ENCODE measurements around the gene HS3ST5.
"Not testable (repeated sequence)": the region's sequence is repeated elsewhere in the genome, so short reads cannot be mapped to it uniquely, and the experiment has no call there.

The HS3ST5 gene

DNA sequence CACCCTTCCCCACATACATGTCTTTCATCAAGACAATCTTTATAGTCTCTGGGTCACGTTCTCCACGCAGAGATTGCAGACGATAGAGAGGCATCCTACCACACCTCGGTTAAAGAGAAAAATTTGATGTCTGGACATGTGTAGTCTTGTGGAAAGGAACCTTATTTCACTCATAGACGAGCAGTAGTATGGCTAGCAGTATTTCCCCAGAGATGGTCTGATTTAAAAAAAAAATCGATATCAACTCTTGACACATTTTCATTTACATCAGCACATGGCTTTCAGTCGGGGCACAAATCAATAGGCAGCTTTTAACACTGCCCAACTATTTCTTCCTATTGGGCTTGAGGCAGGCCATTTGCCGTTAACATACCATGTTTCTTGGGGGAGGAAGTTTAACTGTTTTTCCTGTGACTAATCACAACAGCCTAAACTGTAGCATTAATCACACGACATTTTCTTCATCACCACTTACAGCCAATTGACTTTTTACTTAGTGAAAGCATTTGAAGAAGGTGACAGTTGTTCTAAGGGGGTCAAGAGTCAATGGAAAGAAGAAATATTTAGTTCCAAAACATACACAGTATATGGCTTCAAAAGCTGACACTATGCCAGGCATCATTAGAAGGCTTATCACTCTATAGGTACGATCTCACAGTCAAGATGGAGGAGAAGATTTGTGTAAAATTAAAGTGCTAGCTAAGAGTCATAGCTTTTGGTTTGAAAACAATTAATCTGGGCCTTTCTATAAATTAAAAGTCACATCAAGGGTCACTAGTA is 242.4 kb downstream of the HS3ST5 start:
- no peak for DNase-seq (ENCODE audit: low spot score)
- FAIRE-seq: no peak

DNA sequence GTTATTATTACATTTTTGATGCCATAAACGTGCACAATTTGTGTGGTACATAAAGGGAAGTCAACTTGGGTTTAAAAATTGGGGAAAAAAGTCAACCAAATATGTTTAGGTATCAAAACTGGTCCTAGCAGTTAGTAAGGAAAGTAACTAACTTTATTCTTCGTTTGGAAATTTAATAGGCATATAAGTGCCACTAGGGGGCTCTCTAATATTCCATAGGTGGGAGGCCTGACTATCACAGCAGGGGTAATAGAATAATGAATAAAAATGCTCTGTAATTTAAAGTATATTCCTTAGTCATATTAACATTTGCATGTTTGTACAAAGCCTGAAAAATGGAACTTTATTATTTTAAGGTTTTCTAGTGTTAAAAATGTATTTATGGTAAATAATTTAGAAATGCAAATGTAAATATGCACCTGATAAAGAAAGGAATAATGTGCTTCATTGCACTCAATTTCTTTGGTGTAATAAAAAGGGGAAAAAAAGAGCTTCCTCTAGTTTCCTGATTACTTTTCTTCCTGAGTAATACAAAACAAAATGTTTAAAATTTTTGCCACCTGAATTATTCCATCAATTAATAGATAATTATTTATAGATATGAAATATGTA is 246.2 kb downstream of the HS3ST5 start:
- FAIRE-seq: peak; percentile 69

DNA sequence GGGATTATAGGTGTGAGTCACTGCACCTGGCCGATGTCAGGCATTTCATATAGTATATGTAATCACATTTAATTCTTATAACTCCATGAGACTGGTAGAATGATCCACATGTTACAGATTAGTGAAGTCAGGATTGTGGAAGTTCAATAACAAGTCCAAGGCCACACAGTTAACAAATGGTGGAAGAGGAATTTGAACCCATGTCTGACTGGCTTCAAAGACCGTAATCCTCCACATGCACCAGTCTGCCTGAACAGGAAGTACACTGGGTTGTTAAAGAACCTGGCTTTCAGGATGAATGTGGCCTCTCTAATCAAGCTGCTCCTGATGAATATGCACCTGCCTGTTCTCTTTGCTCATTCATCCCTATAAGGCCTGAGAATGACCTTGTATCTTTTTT is 249.9 kb downstream of the HS3ST5 start:
- FAIRE-seq (no peak), DNase-seq (ENCODE audit: low spot score) (no peak)

More for the DNA sequence above, 246.2 kb downstream of the HS3ST5 start:
- peak; percentile 44 for DNase-seq (ENCODE audit: low spot score)

- no peak for DNase-seq (ENCODE audit: low spot score)
- FAIRE-seq: no peak
Observed at GRCh38 chr6:114090626-114091025, 252.2 kb downstream of the HS3ST5 start.

GRCh38 chr6:114087496-114087895 is 255.3 kb downstream of the HS3ST5 start:
- FAIRE-seq (no peak), DNase-seq (ENCODE audit: low spot score) (no peak)

GRCh38 chr6:114085211-114085610 is 257.6 kb downstream of the HS3ST5 start:
- FAIRE-seq: no peak

DNA sequence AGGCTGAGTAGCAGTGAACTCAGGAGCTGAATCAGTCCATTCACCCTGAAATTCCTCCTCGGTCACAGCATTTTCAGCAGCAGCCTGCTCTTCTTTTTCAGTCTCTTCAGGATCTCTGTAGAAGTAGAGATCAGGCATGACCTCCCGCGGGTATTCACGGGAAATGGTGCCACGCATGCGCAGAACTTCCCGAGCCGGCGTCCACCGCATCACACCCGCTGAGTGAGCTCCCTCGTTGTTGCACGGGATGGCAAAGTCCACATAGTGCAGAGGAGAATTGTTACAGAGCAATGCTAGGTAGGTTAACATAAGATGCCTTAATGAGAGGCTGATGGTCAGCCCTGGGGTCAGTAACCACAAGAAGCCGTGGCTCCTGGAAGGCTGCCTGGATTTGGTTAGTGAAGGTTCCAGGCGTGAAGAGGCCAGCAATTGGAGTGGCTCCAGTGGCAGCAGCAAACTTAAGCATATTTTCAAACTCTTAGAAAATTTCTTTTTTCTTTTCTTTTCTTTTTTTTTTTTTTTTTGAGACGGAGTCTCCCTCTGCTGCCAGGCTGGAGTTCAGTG is 258.4 kb downstream of the HS3ST5 start:
- DNase-seq (ENCODE audit: low spot score) (no peak), FAIRE-seq (no peak)

More at GRCh38 chr6:114085211-114085610, 257.6 kb downstream of the HS3ST5 start:
- DNase-seq (ENCODE audit: low spot score): no peak

DNA sequence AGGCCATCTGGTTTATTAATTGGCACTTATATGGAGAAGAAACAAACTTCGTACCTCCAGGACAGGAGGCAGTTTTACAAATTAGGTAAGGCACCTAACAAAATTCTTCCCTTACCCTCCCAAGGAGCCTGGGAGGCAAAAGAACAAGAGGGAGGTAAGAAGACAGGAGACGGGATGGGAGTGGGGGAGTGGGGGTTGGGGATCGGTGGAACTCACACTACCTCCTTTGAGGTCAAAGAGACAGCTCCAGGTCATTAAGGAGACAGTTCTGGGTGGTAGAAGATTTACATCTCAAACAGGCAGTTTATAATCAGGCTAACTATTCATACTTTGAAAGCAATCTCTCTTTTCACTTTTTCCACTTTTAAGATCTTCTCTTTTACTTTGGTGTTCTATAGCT is 259.6 kb downstream of the HS3ST5 start:
- no peak for FAIRE-seq
- no peak for DNase-seq (ENCODE audit: low spot score)

DNA sequence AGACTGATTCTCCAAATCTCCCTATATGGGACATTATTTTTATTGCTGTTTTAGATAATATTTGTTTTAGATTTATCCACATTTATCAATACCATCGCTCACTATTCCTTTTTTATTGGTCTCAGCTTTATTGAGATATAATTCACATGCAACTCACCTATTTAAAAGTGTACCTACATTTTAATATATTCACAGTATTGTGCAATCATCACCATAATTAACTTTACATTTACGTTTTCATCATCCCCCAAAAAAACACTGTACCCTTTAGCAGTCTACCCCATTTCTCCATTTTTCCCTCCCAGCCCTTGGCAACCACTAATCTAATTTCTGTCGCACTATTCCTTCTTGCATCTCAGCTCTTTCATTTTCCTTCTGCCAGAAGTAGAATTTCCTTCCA is 261.1 kb downstream of the HS3ST5 start:
- FAIRE-seq (no peak), DNase-seq (ENCODE audit: low spot score) (no peak)

DNA sequence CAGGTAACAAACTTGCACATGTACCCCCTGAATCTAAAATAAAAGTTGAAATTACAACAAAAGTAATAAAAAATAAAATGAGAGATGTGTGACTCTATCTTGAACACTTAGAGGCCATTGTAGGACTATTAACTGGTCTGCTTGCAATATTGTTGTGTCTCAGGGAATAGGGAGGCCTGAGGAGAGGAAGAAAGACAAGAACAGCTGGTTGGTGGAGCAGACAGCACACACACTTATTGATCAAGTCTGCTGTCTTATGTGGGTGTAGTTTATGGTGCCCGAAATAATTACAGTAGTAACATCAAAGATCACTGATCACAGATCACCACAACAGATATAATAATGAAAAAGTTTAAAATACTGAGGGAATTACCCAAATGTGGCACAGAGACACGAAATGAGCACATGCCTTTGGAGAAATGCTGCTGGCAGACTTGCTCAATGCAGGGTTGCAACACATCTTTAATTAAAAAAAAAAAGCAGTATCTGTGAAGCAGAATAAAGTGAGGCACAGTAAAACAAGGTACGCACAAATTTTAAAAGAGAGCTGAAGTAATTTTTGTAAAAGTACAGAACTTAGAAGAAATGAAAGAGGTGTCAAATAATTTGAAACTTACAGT is 261.8 kb downstream of the HS3ST5 start:
- FAIRE-seq (no peak), DNase-seq (ENCODE audit: low spot score) (no peak)

GRCh38 chr6:114080410-114080809 is 262.4 kb downstream of the HS3ST5 start:
- DNase-seq (ENCODE audit: low spot score); FAIRE-seq: not testable (repeated sequence)

DNA sequence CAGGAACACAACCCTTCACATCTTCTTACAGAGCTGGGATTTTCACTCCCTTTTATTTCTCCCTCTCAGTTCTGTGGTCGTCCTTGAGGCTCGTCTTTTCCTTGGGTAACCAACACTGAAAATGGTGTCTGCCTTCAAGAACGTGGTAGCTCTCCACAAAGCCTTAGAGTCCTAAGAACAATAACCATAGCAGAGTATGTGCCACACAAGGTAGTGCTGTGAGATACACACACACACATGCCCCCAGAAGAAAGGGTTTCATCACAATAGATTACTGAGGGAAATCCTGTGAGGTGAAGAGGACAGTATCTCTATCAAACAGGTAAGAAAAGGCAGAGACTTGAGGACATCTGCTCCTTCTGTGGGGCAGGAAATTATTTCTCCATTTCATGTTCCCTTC is 267.0 kb downstream of the HS3ST5 start:
- DNase-seq (ENCODE audit: low spot score): no peak
- FAIRE-seq: no peak

GRCh38 chr6:114075300-114075699 is 267.5 kb downstream of the HS3ST5 start:
- no peak for FAIRE-seq
- no peak for DNase-seq (ENCODE audit: low spot score)

DNA sequence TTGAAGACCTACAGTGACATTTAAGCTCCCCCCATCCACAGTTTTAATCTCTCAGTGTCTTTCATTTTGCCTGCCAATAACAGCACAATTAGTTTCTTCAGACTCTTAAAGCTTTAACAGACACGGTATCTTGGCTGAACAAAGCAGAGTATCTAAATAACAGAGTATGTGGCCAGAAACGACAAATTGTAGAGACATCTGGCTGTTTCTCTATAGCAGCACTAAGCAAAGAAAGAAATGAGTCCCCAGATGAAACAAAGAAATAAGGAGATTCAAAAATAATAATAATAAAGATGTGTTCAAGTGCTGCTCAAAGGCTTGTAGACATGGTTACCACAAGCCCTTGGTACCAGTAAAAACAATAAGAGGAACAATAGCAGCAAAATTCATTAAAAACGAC is 274.1 kb downstream of the HS3ST5 start:
- FAIRE-seq: no peak
- DNase-seq (ENCODE audit: low spot score): no peak

- no peak for DNase-seq (ENCODE audit: low spot score)
- FAIRE-seq: no peak
Observed at GRCh38 chr6:114068116-114068515, 274.7 kb downstream of the HS3ST5 start.

- FAIRE-seq: no peak
- DNase-seq (ENCODE audit: low spot score): no peak
Observed at GRCh38 chr6:114064862-114065261, 278.0 kb downstream of the HS3ST5 start.

DNA sequence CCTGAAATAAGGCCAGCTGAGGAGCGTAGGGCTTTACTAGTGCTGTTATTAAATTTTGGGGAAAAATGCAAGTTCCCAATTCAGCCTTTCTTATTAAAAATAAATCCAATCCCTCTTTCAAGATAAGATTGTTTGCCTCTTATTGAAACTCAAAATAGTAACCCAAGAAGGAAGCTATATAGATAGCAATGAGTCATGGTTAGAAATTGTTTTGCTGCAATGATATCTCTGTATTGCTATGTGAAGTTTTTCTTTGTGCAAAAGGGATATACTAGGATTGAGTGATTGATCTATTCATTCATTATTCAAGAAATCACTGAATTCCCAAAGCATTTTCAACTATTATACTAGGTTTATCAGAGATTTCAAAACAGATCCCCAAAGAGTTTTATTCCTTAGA is 278.9 kb downstream of the HS3ST5 start:
- DNase-seq (ENCODE audit: low spot score) (no peak), FAIRE-seq (no peak)

GRCh38 chr6:114062199-114062598 is 280.6 kb downstream of the HS3ST5 start:
- no peak for FAIRE-seq

DNA sequence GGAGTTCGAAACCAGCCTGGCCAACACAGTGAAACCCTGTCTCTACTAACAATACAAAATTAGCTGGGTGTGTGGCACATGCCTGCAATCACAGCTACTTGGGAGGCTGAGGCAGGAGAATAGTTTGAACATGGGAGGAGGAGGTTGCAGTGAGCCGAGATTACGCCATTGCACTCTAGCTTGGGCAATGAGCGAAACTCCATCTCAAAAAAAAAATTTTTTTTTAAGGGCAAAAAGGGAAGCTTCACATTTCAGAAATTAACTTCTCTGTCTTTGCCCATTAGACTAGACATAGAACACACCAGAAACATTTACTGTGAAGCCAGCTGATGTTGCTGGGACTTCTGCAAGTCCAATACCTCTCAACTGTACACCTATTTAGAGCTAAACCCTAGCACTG is 281.1 kb downstream of the HS3ST5 start:
- no peak for FAIRE-seq
- no peak for DNase-seq (ENCODE audit: low spot score)

More at GRCh38 chr6:114062199-114062598, 280.6 kb downstream of the HS3ST5 start:
- no peak for DNase-seq (ENCODE audit: low spot score)

DNA sequence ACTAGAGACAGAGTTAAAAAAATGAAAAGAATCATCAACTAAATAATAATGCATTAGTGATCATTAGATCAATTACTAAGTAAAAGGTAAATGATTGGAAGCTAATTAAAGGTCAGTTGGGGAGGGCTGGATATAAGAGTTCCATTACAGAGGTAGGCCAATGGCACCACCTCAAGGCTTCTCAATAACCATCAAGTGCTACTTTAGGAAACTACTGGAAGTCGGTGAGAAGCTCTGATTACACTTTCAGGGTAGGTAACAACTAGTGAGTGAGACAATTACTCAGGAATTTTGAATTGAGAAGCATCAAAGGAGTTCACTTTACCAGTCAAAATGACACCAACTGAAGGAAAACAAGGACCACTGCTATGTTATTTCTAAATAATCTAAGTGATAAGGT is 281.7 kb downstream of the HS3ST5 start:
- FAIRE-seq (no peak), DNase-seq (ENCODE audit: low spot score) (no peak)

GRCh38 chr6:114058435-114058834 is 284.4 kb downstream of the HS3ST5 start:
- no peak for FAIRE-seq

DNA sequence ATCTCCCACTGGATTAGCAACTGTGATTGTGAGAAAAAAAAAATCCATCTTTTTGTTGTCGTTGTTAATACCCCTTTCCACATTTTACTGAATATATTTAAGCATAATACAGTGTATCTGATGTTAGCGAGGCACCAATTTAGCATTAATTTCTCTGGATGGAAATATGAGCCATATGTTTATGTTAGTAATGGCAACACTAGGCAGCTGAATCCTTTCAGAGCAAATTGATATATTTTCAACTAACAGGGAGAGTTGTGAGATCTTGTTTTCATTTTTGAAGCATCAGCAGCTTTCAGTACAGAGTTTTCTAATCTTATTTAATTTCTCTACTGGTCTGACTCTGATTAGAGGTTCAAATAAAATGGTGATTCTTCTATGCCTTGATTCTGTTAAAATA is 287.1 kb downstream of the HS3ST5 start:
- no peak for DNase-seq (ENCODE audit: low spot score)
- no peak for FAIRE-seq

More at GRCh38 chr6:114058435-114058834, 284.4 kb downstream of the HS3ST5 start:
- DNase-seq (ENCODE audit: low spot score): no peak
